Measurements from ENCODE around the gene SMIM26. TPM values are rescaled to one million over a fixed set of nuclear protein-coding genes. Genes with fewer than 3 reads are reported as not detected.

SMIM26 gene
- total RNA-seq, 2 experiments from 2014 or later = 56.5 to 56.6 TPM

- Mint-ChIP-seq H3K36me3 (ENCODE audit: low read depth) (no peaks in the 10 kb centered on the region), H3K27me3 (no peaks in the 10 kb centered on the region), H3K9me3 (no peaks in the 10 kb centered on the region), H3K4me1 (ENCODE audit: low read depth) (peaks cover 4% of the 10 kb centered on the region), H3K4me3 (no peak overlapping the region), H3K27ac (no peak overlapping the region)
- TF ChIP-seq CTCF (IDR thresholded peaks at IDR 0.05) = no peak
- DNase-seq (no peak), ATAC-seq (no peak)
- intact Hi-C loops (cut with micrococcal nuclease) = no loop called here
- CTCF ChIA-PET = no interaction called here
- POLR2A ChIA-PET = interaction anchor here (0.6 kb wide), 1 partner anchor 17 kb away, joined by 3 read pairs; no protein-coding TSS in a partner anchor
These were observed 10.7 kb downstream of the SMIM26 start for GRCh38 chr20:18577942-18578341.

- ChIA-PET POLR2A (interaction anchor here (0.6 kb wide), 1 partner anchor 17 kb away, joined by 3 read pairs; no protein-coding TSS in a partner anchor), CTCF (no interaction called here)
- no peak overlapping the region for H3K4me3 Mint-ChIP-seq
- intact Hi-C loops (cut with micrococcal nuclease) = no loop called here
- DNase-seq (no peak), ATAC-seq (no peak)
- TF ChIP-seq CTCF (IDR thresholded peaks at IDR 0.05) = no peak
- H3K9me3 Mint-ChIP-seq = no peaks in the 10 kb centered on the region
- H3K27ac Mint-ChIP-seq = peak overlapping the region; percentile 24
- no peaks in the 10 kb centered on the region for H3K36me3 Mint-ChIP-seq (ENCODE audit: low read depth)
- H3K4me1 Mint-ChIP-seq (ENCODE audit: low read depth) = peaks cover 4% of the 10 kb centered on the region
- no peaks in the 10 kb centered on the region for H3K27me3 Mint-ChIP-seq
These were observed 11.3 kb downstream of the SMIM26 start for GRCh38 chr20:18578581-18578980.

- H3K27ac Mint-ChIP-seq = no peak overlapping the region
- ATAC-seq = no peak
- H3K9me3 Mint-ChIP-seq = no peaks in the 10 kb centered on the region
- no peaks in the 10 kb centered on the region for H3K36me3 Mint-ChIP-seq (ENCODE audit: low read depth)
- H3K4me3 Mint-ChIP-seq = no peak overlapping the region
- DNase-seq = no peak
- intact Hi-C loops (cut with micrococcal nuclease) = no loop called here
- no peak for TF ChIP-seq CTCF (IDR thresholded peaks at IDR 0.05)
- peaks cover 4% of the 10 kb centered on the region for H3K4me1 Mint-ChIP-seq (ENCODE audit: low read depth)
- ChIA-PET POLR2A (no interaction called here), CTCF (no interaction called here)
- peaks cover 6% of the 10 kb centered on the region for H3K27me3 Mint-ChIP-seq
These were observed 12.8 kb downstream of the SMIM26 start for GRCh38 chr20:18580012-18580411.

- H3K9me3 Mint-ChIP-seq = no peaks in the 10 kb centered on the region
- ATAC-seq (no peak), DNase-seq (no peak)
- CTCF ChIA-PET = interaction anchor here (1.1 kb wide), 1 partner anchor 29 kb away, joined by 3 read pairs; no protein-coding TSS in a partner anchor
- no peaks in the 10 kb centered on the region for H3K36me3 Mint-ChIP-seq (ENCODE audit: low read depth)
- H3K27ac Mint-ChIP-seq = no peak overlapping the region
- POLR2A ChIA-PET = no interaction called here
- no peak for TF ChIP-seq CTCF (IDR thresholded peaks at IDR 0.05)
- intact Hi-C loops (cut with micrococcal nuclease) = loop anchor here (5.0 kb wide), 1 partner anchor 78 kb away; the partner anchor contains the start of gene SEC23B
- no peak overlapping the region for H3K4me3 Mint-ChIP-seq
- peaks cover 26% of the 10 kb centered on the region for H3K4me1 Mint-ChIP-seq (ENCODE audit: low read depth)
- peaks cover 6% of the 10 kb centered on the region for H3K27me3 Mint-ChIP-seq
These were observed 17.9 kb downstream of the SMIM26 start for GRCh38 chr20:18585134-18585533.

GRCh38 chr20:18587665-18588573 lies 20.7 kb downstream of the SMIM26 start, which contains the start of gene DTD1:
Gene DTD1, plus strand, starts transcription at chr20:18588054. Its CDS starts 19 bp downstream, at chr20:18588073.
- TF ChIP-seq CTCF (IDR thresholded peaks at IDR 0.05) = peak; percentile 67
- DNase-seq = peak; percentile 95
- peak; percentile 94 for ATAC-seq
- no peaks in the 10 kb centered on the region for H3K36me3 Mint-ChIP-seq (ENCODE audit: low read depth)
- H3K4me1 Mint-ChIP-seq (ENCODE audit: low read depth) = peaks cover 29% of the 10 kb centered on the region
- peak within 1 kb of the TSS; percentile 89 for H3K4me3 Mint-ChIP-seq
- peaks cover 6% of the 10 kb centered on the region for H3K27me3 Mint-ChIP-seq
- H3K9me3 Mint-ChIP-seq = no peaks in the 10 kb centered on the region
- H3K27ac Mint-ChIP-seq = peak within 1 kb of the TSS; percentile 86
- ChIA-PET CTCF (interaction anchor here (1.1 to 1.2 kb wide), 2 partner anchors 11 to 12 kb away, joined by 3 to 4 read pairs; no protein-coding TSS in a partner anchor), POLR2A (interaction anchor here (0.7 to 1.5 kb wide), 4 partner anchors 11 to 31 kb away, joined by 3 to 4 read pairs (median 3); no protein-coding TSS in a partner anchor)
- intact Hi-C loops (cut with micrococcal nuclease) = loop anchor here (5.0 kb wide), 1 partner anchor 81 kb away; the partner anchor contains the start of gene SEC23B
